Panc1 (cell line): Measurements from ENCODE around the gene FMN2. TPM values are rescaled to one million over a fixed set of nuclear protein-coding genes. Genes with fewer than 3 reads are reported as not detected.

ENCODE experiments used
- ATAC-seq: fragments of 200-7000 bp; cut with Tn5 transposase; 2 replicates; pipeline ENCODE4 v1.9.1; 2020; ENCODE audit warnings: mild to moderate bottlenecking, moderate library complexity
- BruUV-seq: library from RNA; stranded (reverse); fragments of 400-500 nt; replicated peaks from 2 replicates; lab custom pipeline; 2021; lab: Mats Ljungman, UMichigan
- CTCF ChIA-PET: fragments of 300-600 bp; sonication (Branson Sonifier 250); formaldehyde crosslinking; loops from one replicate; lab custom pipeline; 2022; ENCODE audit warnings: antibody characterized with exemption; lab: Charles Lee
- POLR2A ChIA-PET: fragments of 300-600 bp; sonication (Branson Sonifier 250); formaldehyde crosslinking; loops from one replicate; lab custom pipeline; 2022; ENCODE audit warnings: antibody characterized with exemption; lab: Charles Lee
- DNase-seq: peaks from one replicate; pipeline ENCODE4 v3.0.0-alpha.2; 2010; ENCODE audit warnings: low read depth, low spot score
- H3K27ac ChIP-seq: 2 replicates; pipeline ENCODE4 v1.5.1; 2011; ENCODE audit warnings: mild to moderate bottlenecking, low read length, inconsistent platforms
- H3K27me3 ChIP-seq: fragments of 200-500 bp; sonication (Bioruptor generic); 2 replicates; pipeline ENCODE4 v1.6.0; 2014; ENCODE audit warnings: low read length, inconsistent platforms; ENCODE audit not compliant: control insufficient read depth, insufficient read depth
- H3K36me3 ChIP-seq: fragments of 200-500 bp; sonication (Bioruptor generic); 2 replicates; pipeline ENCODE4 v1.5.1; 2014; ENCODE audit warnings: inconsistent platforms, mild to moderate bottlenecking, low read length, moderate library complexity; ENCODE audit not compliant: control insufficient read depth, insufficient read depth
- H3K4me1 ChIP-seq: 2 replicates; pipeline ENCODE4 v1.5.1; 2011; ENCODE audit warnings: inconsistent platforms, mild to moderate bottlenecking, low read length, moderate library complexity; ENCODE audit not compliant: control insufficient read depth, insufficient read depth
- H3K4me3 ChIP-seq, 2 experiments: 2 replicates each; pipeline ENCODE4 v1.5.1; 2011 to 2012; ENCODE audit warnings: low read depth in 2 of 2, low read length in 2 of 2, mild to moderate bottlenecking in 2 of 2, inconsistent platforms in 1 of 2, moderate library complexity in 1 of 2
- H3K9me3 ChIP-seq: fragments of 200-500 bp; sonication (Bioruptor generic); 2 replicates; pipeline ENCODE4 v1.5.1; 2014; ENCODE audit warnings: low read depth, mild to moderate bottlenecking, inconsistent platforms, low read length, moderate library complexity; ENCODE audit not compliant: control insufficient read depth, insufficient read depth
- CTCF ChIP-seq: fragments of 450-650 bp; IDR thresholded peaks from 2 replicates; pipeline ENCODE4 v1.5.1; 2017; ENCODE audit warnings: mild to moderate bottlenecking
- POLR2AphosphoS5 ChIP-seq: IDR thresholded peaks from 2 replicates; pipeline ENCODE4 v1.6.1; 2012; ENCODE audit warnings: mild to moderate bottlenecking, low read depth, low read length, moderate library complexity
- SIN3A ChIP-seq: IDR thresholded peaks from 2 replicates; pipeline ENCODE4 v1.6.1; 2012; ENCODE audit warnings: low read depth, mild to moderate bottlenecking, low read length, moderate library complexity, borderline replicate concordance; ENCODE audit not compliant: insufficient read depth
- TCF7L2 ChIP-seq: IDR thresholded peaks from 2 replicates; pipeline ENCODE4 v1.6.1; 2011; ENCODE audit warnings: mild to moderate bottlenecking, low read depth, low read length, inconsistent platforms
- in situ Hi-C: cut with HindIII; loops from 2 replicates; pipeline ENCODE4 v1.10.0; 2016; ENCODE audit warnings: low sequenced_read_pairs, low pct_unique_long_range_greater_than_20kb
- intact Hi-C: fragments of 100-400 bp; cut with micrococcal nuclease; formaldehyde crosslinking; loops from one replicate; pipeline ENCODE4 v1.10.0; 2022; ENCODE audit not compliant: unreplicated experiment
- total RNA-seq: library from RNA; stranded (reverse); gene quantifications from one replicate; pipeline ENCODE4 v1.2.1, GENCODE V29; 2021; ENCODE audit not compliant: unreplicated experiment
- TF ChIP-seq, protein P1 (sequence below), 2 experiments: IDR thresholded peaks; 2 replicates each; pipeline ENCODE4 v1.6.1; 2011 to 2012; ENCODE audit warnings: low read depth in 2 of 2, control low read depth in 1 of 2, low read length in 1 of 2, mild to moderate bottlenecking in 1 of 2, moderate library complexity in 1 of 2; ENCODE audit not compliant: insufficient read depth in 1 of 2

Gene FMN2
- total RNA-seq, 1 experiment from 2014 or later: 1.9 TPM

- ATAC-seq: no peak
- H3K36me3 ChIP-seq: no peaks in the 10 kb centered on the region
- H3K4me3 ChIP-seq: no peak overlapping the region
- POLR2A ChIA-PET: no interaction called here
- no TSS peak for BruUV-seq
- TF ChIP-seq TCF7L2: no peak
- TF ChIP-seq, protein P1, sequence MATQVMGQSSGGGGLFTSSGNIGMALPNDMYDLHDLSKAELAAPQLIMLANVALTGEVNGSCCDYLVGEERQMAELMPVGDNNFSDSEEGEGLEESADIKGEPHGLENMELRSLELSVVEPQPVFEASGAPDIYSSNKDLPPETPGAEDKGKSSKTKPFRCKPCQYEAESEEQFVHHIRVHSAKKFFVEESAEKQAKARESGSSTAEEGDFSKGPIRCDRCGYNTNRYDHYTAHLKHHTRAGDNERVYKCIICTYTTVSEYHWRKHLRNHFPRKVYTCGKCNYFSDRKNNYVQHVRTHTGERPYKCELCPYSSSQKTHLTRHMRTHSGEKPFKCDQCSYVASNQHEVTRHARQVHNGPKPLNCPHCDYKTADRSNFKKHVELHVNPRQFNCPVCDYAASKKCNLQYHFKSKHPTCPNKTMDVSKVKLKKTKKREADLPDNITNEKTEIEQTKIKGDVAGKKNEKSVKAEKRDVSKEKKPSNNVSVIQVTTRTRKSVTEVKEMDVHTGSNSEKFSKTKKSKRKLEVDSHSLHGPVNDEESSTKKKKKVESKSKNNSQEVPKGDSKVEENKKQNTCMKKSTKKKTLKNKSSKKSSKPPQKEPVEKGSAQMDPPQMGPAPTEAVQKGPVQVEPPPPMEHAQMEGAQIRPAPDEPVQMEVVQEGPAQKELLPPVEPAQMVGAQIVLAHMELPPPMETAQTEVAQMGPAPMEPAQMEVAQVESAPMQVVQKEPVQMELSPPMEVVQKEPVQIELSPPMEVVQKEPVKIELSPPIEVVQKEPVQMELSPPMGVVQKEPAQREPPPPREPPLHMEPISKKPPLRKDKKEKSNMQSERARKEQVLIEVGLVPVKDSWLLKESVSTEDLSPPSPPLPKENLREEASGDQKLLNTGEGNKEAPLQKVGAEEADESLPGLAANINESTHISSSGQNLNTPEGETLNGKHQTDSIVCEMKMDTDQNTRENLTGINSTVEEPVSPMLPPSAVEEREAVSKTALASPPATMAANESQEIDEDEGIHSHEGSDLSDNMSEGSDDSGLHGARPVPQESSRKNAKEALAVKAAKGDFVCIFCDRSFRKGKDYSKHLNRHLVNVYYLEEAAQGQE (IDR thresholded peaks at IDR 0.05; ENCODE audit: insufficient read depth in 1 of 2, low read depth in 2 of 2, low read length in 1 of 2): no peak
- no peak for TF ChIP-seq SIN3A
- TF ChIP-seq POLR2AphosphoS5: no peak
- TF ChIP-seq CTCF: no peak
- H3K4me1 ChIP-seq: no peaks in the 10 kb centered on the region
- H3K27me3 ChIP-seq: no peaks in the 10 kb centered on the region
- no peaks in the 10 kb centered on the region for H3K9me3 ChIP-seq
- no peak for DNase-seq
- intact Hi-C loops (no loop called here), in situ Hi-C loops (no loop called here)
- CTCF ChIA-PET: no interaction called here
- H3K27ac ChIP-seq: no peak overlapping the region
These were observed 377.0 kb downstream of the FMN2 start for GRCh38 chr1:240468656-240469055.

DNA sequence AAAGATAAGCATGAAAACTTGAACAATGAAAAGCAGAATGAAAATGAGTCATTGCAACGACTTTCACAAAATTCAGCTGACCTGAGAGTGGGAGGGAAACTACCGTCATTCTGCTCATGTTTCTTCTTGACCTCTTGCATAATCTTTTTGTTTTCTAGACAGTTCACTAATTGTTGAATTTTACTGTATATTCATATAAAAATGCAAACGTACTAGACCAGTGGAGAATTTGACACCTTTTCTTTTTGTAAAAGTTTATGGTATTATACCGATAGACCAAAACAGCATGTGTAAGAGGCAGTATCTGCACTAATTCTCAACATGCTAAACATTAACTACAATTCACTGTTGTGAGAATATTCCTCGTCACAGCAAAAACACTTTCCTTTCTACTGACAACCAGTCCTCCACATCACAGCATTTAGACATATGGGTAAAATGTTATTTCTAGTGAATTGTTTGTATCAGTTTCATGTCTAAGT lies 382.5 kb downstream of the FMN2 start:
- BruUV-seq: no TSS peak
- Histone ChIP-seq H3K4me3 (no peak overlapping the region), H3K4me1 (no peaks in the 10 kb centered on the region), H3K27me3 (no peaks in the 10 kb centered on the region), H3K27ac (no peak overlapping the region), H3K36me3 (no peaks in the 10 kb centered on the region), H3K9me3 (no peaks in the 10 kb centered on the region)
- in situ Hi-C loops (no loop called here), intact Hi-C loops (no loop called here)
- CTCF ChIA-PET: no interaction called here
- POLR2A ChIA-PET: no interaction called here
- ATAC-seq (no peak), DNase-seq (no peak)
- TF ChIP-seq, protein P1 (IDR thresholded peaks at IDR 0.05; ENCODE audit: insufficient read depth in 1 of 2, low read depth in 2 of 2, low read length in 1 of 2): no peak
